Measurements from ENCODE around the gene TRIM17.

The TRIM17 gene

GRCh38 chr1:228400692-228401454, 15.8 kb downstream of the TRIM17 start:
- DNase-seq (ENCODE audit: low read depth), result no peak

GRCh38 chr1:228400237-228400651, 16.4 kb downstream of the TRIM17 start:
- no peak for DNase-seq (ENCODE audit: low read depth)

- DNase-seq (ENCODE audit: low read depth), result no peak
Measured at GRCh38 chr1:228399531-228400236, 17.0 kb downstream of the TRIM17 start.

- DNase-seq (ENCODE audit: low read depth), result no peak
Measured at GRCh38 chr1:228398741-228399461, 17.8 kb downstream of the TRIM17 start.

- DNase-seq (ENCODE audit: low read depth), result no peak
Measured at GRCh38 chr1:228397966-228398365, 18.7 kb downstream of the TRIM17 start.

GRCh38 chr1:228396770-228397662, 19.6 kb downstream of the TRIM17 start:
- DNase-seq (ENCODE audit: low read depth), result no peak

- no peak for DNase-seq (ENCODE audit: low read depth)
Measured at GRCh38 chr1:228394571-228395394, 21.9 kb downstream of the TRIM17 start.

GRCh38 chr1:228393811-228394570, 22.7 kb downstream of the TRIM17 start:
- no peak for DNase-seq (ENCODE audit: low read depth)

- no peak for DNase-seq (ENCODE audit: low read depth)
Measured at GRCh38 chr1:228393268-228393701, 23.4 kb downstream of the TRIM17 start.

GRCh38 chr1:228392111-228392936, 24.3 kb downstream of the TRIM17 start:
- no peak for DNase-seq (ENCODE audit: low read depth)

GRCh38 chr1:228391411-228392020, 25.1 kb downstream of the TRIM17 start:
- DNase-seq (ENCODE audit: low read depth), result no peak

- DNase-seq (ENCODE audit: low read depth), result no peak
Measured at GRCh38 chr1:228390649-228391048, 26.0 kb downstream of the TRIM17 start.

- DNase-seq (ENCODE audit: low read depth), result no peak
Measured at GRCh38 chr1:228387321-228387720, 29.3 kb downstream of the TRIM17 start.

- no peak for DNase-seq (ENCODE audit: low read depth)
Measured at GRCh38 chr1:228385232-228385631, 31.4 kb downstream of the TRIM17 start.

- no peak for DNase-seq (ENCODE audit: low read depth)
Measured at GRCh38 chr1:228383773-228384172, 32.9 kb downstream of the TRIM17 start.

GRCh38 chr1:228381356-228381755, 35.3 kb downstream of the TRIM17 start:
- DNase-seq (ENCODE audit: low read depth), result no peak

- DNase-seq (ENCODE audit: low read depth), result no peak
Measured at GRCh38 chr1:228379666-228380065, 37.0 kb downstream of the TRIM17 start.

- DNase-seq (ENCODE audit: low read depth), result no peak
Measured at GRCh38 chr1:228378873-228379460, 37.7 kb downstream of the TRIM17 start.
